SKM-1 treated with dmso at 0.1 percent for 144 hours (cell line): ENCODE measurements around the gene RUNX2.

ENCODE experiments used
- DNase-seq: peaks from one replicate; lab custom pipeline; 2025; ENCODE audit not compliant: unreplicated experiment; lab: John Stamatoyannopoulos, UW

The RUNX2 gene

GRCh38 chr6:45576648-45577624 is 248.8 kb downstream of the RUNX2 start:
- DNase-seq: no peak

GRCh38 chr6:45577836-45578504 is 249.8 kb downstream of the RUNX2 start:
- no peak for DNase-seq

GRCh38 chr6:45584127-45584526 is 256.0 kb downstream of the RUNX2 start:
- DNase-seq: no peak

- DNase-seq: no peak
Observed at GRCh38 chr6:45586216-45587171, 258.4 kb downstream of the RUNX2 start.

- no peak for DNase-seq
Observed at GRCh38 chr6:45587229-45588060, 259.3 kb downstream of the RUNX2 start.

GRCh38 chr6:45589367-45589766 is 261.2 kb downstream of the RUNX2 start:
- DNase-seq: no peak

- DNase-seq: no peak
Observed at GRCh38 chr6:45590226-45590625, 262.1 kb downstream of the RUNX2 start.

GRCh38 chr6:45590696-45591184 is 262.6 kb downstream of the RUNX2 start:
- DNase-seq: no peak

- no peak for DNase-seq
Observed at GRCh38 chr6:45591306-45591705, 263.2 kb downstream of the RUNX2 start.

GRCh38 chr6:45591890-45592289 is 263.8 kb downstream of the RUNX2 start:
- no peak for DNase-seq

GRCh38 chr6:45592991-45593390 is 264.9 kb downstream of the RUNX2 start:
- no peak for DNase-seq

- DNase-seq: no peak
Observed at GRCh38 chr6:45595010-45595851, 267.1 kb downstream of the RUNX2 start.

GRCh38 chr6:45597424-45597823 is 269.3 kb downstream of the RUNX2 start:
- DNase-seq: no peak

GRCh38 chr6:45599053-45599452 is 270.9 kb downstream of the RUNX2 start:
- no peak for DNase-seq

- DNase-seq: no peak
Observed at GRCh38 chr6:45605971-45606370, 277.8 kb downstream of the RUNX2 start.

- DNase-seq: no peak
Observed at GRCh38 chr6:45606831-45607400, 278.8 kb downstream of the RUNX2 start.

GRCh38 chr6:45607798-45608197 is 279.7 kb downstream of the RUNX2 start:
- DNase-seq: no peak

GRCh38 chr6:45608252-45608913 is 280.3 kb downstream of the RUNX2 start:
- no peak for DNase-seq
